K562 (cell line): ENCODE data around the gene IARS2. TPM values are rescaled to one million over a fixed set of nuclear protein-coding genes. Genes with fewer than 3 reads are reported as not detected.

Experiments used
- ATAC-seq: fragments of 200-7000 bp; cut with Tn5 transposase; 3 replicates; pipeline ENCODE4 v1.9.1; 2020; ENCODE audit warnings: moderate library complexity
- BruUV-seq: library from RNA; stranded (reverse); fragments of 400-500 nt; replicated peaks from 2 replicates; lab custom pipeline; 2021; lab: Mats Ljungman, UMichigan
- CTCF ChIA-PET: fragments of 300-600 bp; formaldehyde crosslinking; extraction: SDS; loops from one replicate; lab custom pipeline; 2021; ENCODE audit warnings: low intra/inter-chr PET ratio; lab: Yijun Ruan, JAX
- POLR2A ChIA-PET: fragments of 300-600, 350-650 bp; sonication (Branson Sonifier 250); formaldehyde crosslinking; extraction: SDS; loops from one replicate; lab custom pipeline; 2021; ENCODE audit warnings: antibody characterized with exemption, inconsistent platforms; lab: Yijun Ruan, JAX
- DNase-seq, 4 experiments: peaks; one replicate each; pipeline versions ENCODE4 v3.0.0 to v3.0.0-alpha.2; 2011 to 2018; ENCODE audit warnings: low spot score in 3 of 4, mixed read lengths in 3 of 4; ENCODE audit errors: extremely low read depth in 1 of 4
- FAIRE-seq: peaks from 2 replicates; lab custom pipeline; 2011; peaks lifted over from hg19 to GRCh38; lab: Jason Lieb, UNC
- H2AFZ ChIP-seq: 2 replicates; pipeline ENCODE4 v1.6.0; 2011; ENCODE audit warnings: low read depth, low read length, control low read depth, inconsistent platforms
- H3K27ac ChIP-seq: fragments of 200-600 bp; 3 replicates; pipeline ENCODE4 v1.8.0; 2011; ENCODE audit warnings: low read depth, mild to moderate bottlenecking, control low read depth, inconsistent platforms, low read length, moderate library complexity, mixed read lengths; ENCODE audit errors: extremely low read depth
- H3K27me3 ChIP-seq, 2 experiments: fragments of 300-600 bp in 1 of 2; 2 replicates in 1 of 2; 3 replicates in 1 of 2; pipeline versions ENCODE4 v1.6.0 to v1.8.0; 2011; ENCODE audit warnings: inconsistent platforms in 2 of 2, low read length in 2 of 2, mild to moderate bottlenecking in 1 of 2, mixed read lengths in 1 of 2, moderate library complexity in 1 of 2; ENCODE audit not compliant: control insufficient read depth in 2 of 2, insufficient read depth in 2 of 2
- H3K36me3 ChIP-seq: fragments of 300-600 bp; 3 replicates; pipeline ENCODE4 v1.8.0; 2011; ENCODE audit warnings: mild to moderate bottlenecking, low read length, inconsistent platforms; ENCODE audit not compliant: control insufficient read depth, insufficient read depth
- H3K4me1 ChIP-seq, 2 experiments: fragments of 200-600 bp in 1 of 2; replicated peaks in 1 of 2; 2 replicates in 1 of 2; 3 replicates in 1 of 2; pipeline versions ENCODE4 v1.5.1 to v1.8.0; 2011; ENCODE audit warnings: inconsistent platforms in 2 of 2, low read length in 2 of 2, mild to moderate bottlenecking in 1 of 2, mixed read lengths in 1 of 2, moderate library complexity in 1 of 2; ENCODE audit not compliant: control insufficient read depth in 2 of 2, insufficient read depth in 2 of 2
- H3K4me2 ChIP-seq: 2 replicates; pipeline ENCODE4 v1.6.1; 2011; ENCODE audit warnings: low read length, control low read depth, inconsistent platforms, mixed read lengths; ENCODE audit not compliant: insufficient read depth
- H3K4me3 ChIP-seq: fragments of 200-600 bp; sonication (generic), shearing (Covaris generic); 2 replicates; pipeline ENCODE4 v1.5.1; 2016; ENCODE audit warnings: control low read depth, inconsistent platforms
- H3K79me2 ChIP-seq: fragments of 200-600 bp; 3 replicates; pipeline ENCODE4 v1.8.0; 2011; ENCODE audit warnings: low read length, inconsistent platforms; ENCODE audit not compliant: control insufficient read depth, insufficient read depth
- H3K9ac ChIP-seq, 2 experiments: 2 replicates each; pipeline versions ENCODE4 v1.6.0 to v1.6.1; 2011; ENCODE audit warnings: low read depth in 2 of 2, low read length in 2 of 2, control low read depth in 1 of 2, inconsistent platforms in 1 of 2, mild to moderate bottlenecking in 1 of 2, mixed read lengths in 1 of 2; ENCODE audit not compliant: insufficient read depth in 1 of 2
- H3K9me1 ChIP-seq: one replicate; pipeline ENCODE4 v1.6.0; 2011; ENCODE audit warnings: inconsistent platforms, mild to moderate bottlenecking, low read length, moderate library complexity; ENCODE audit not compliant: control insufficient read depth, insufficient read depth
- H3K9me3 ChIP-seq: replicated peaks from 2 replicates; pipeline ENCODE4 v1.5.1; 2011; ENCODE audit warnings: low read depth, low read length, inconsistent platforms; ENCODE audit not compliant: control insufficient read depth, insufficient read depth
- H4K20me1 ChIP-seq: replicated peaks from 2 replicates; pipeline ENCODE4 v1.6.1; 2011; ENCODE audit warnings: low read length, inconsistent platforms, mixed read lengths; ENCODE audit not compliant: control insufficient read depth, insufficient read depth
- AFF1 ChIP-seq, 2 experiments: fragments of 450-650 bp; IDR thresholded peaks; 2 replicates each; pipeline ENCODE4 v1.6.1; 2018; ENCODE audit warnings: mild to moderate bottlenecking in 2 of 2, low read depth in 1 of 2; ENCODE audit not compliant: partially characterized antibody in 2 of 2
- BRD4 ChIP-seq: fragments of 200-600 bp; sonication (generic); IDR thresholded peaks from 2 replicates; pipeline ENCODE4 v1.6.1; 2017; ENCODE audit warnings: inconsistent platforms
- GTF2A2 ChIP-seq: IDR thresholded peaks from 2 replicates; pipeline ENCODE4 v1.6.1; 2016; ENCODE audit warnings: mild to moderate bottlenecking, missing genetic modification characterization, missing compliant biosample characterization
- HIVEP1 ChIP-seq: fragments of 250-450 bp; sonication (Bioruptor Pico); IDR thresholded peaks from 2 replicates; pipeline ENCODE4 v1.4.0; 2020; ENCODE audit warnings: mild to moderate bottlenecking
- HMG20A ChIP-seq: fragments of 450-650 bp; formaldehyde crosslinking; conservative IDR thresholded peaks from 2 replicates; pipeline ENCODE4 v1.4.0; 2020; ENCODE audit warnings: mild to moderate bottlenecking, mixed read lengths
- KDM2B ChIP-seq: fragments of 250-450 bp; sonication (Bioruptor Pico); IDR thresholded peaks from 2 replicates; pipeline ENCODE4 v1.8.0; 2021; ENCODE audit warnings: mild to moderate bottlenecking, moderate library complexity
- KDM4B ChIP-seq, 2 experiments: fragments of 450-650 bp in 1 of 2; sonication (generic) in 1 of 2; IDR thresholded peaks; 2 replicates each; pipeline ENCODE4 v1.6.1; 2016 to 2017; ENCODE audit warnings: borderline replicate concordance in 2 of 2, antibody characterized with exemption in 1 of 2, low read depth in 1 of 2, mild to moderate bottlenecking in 1 of 2
- LCOR ChIP-seq: sonication (generic); formaldehyde crosslinking; IDR thresholded peaks from 2 replicates; pipeline ENCODE4 v1.8.0; 2022; ENCODE audit warnings: mild to moderate bottlenecking, missing genetic modification reagents
- MXI1 ChIP-seq: IDR thresholded peaks from 2 replicates; pipeline ENCODE4 v1.6.1; 2011; ENCODE audit warnings: low read depth, mild to moderate bottlenecking, improper control_type of control experiment, low read length
- NONO ChIP-seq, 2 experiments: fragments of 200-400 bp in 1 of 2; fragments of 450-650 bp in 1 of 2; formaldehyde crosslinking in 1 of 2; IDR thresholded peaks; 2 replicates each; pipeline ENCODE4 v1.6.1; 2017; ENCODE audit warnings: low read depth in 2 of 2, mild to moderate bottlenecking in 2 of 2, moderate library complexity in 2 of 2, low read length in 1 of 2
- RREB1 ChIP-seq: fragments of 250-450 bp; sonication (Bioruptor Pico); IDR thresholded peaks from 2 replicates; pipeline ENCODE4 v1.4.0; 2020
- ZBTB8A ChIP-seq: fragments of 450-650 bp; IDR thresholded peaks from 2 replicates; pipeline ENCODE4 v1.6.1; 2018; ENCODE audit warnings: mild to moderate bottlenecking, moderate library complexity; ENCODE audit not compliant: partially characterized antibody
- ZNF445 ChIP-seq: fragments of 250-450 bp; sonication (Bioruptor Pico); IDR thresholded peaks from 2 replicates; pipeline ENCODE4 v1.4.0; 2020; ENCODE audit warnings: low read depth, mild to moderate bottlenecking, moderate library complexity
- WGBS: fragments of 100-300 bp; shearing (Covaris generic); methylation state at CpG from one replicate; pipeline ENCODE4 v1.1.6; 2016; ENCODE audit warnings: low coverage, mixed read lengths; ENCODE audit not compliant: insufficient coverage; ENCODE audit errors: missing lambda C conversion rate; 5-methylcytosine and 5-hydroxymethylcytosine counted together
- in situ Hi-C: fragments of 300-500 bp; cut with MboI; formaldehyde crosslinking; loops from 4 replicates; pipeline ENCODE4 v1.15.0; 2018; ENCODE audit warnings: inconsistent platforms, mixed read lengths
- intact Hi-C: fragments of 100-400 bp; cut with micrococcal nuclease; formaldehyde crosslinking; loops from 2 replicates; pipeline ENCODE4 v1.14.2; 2022
- polyA plus RNA-seq, 8 experiments: library from polyadenylated mRNA; depleted of rRNA in 4 of 8; stranded (reverse) in 5 of 8; unstranded in 3 of 8; fragments of >200 nt; fragmentation: Nextera tagmentation in 2 of 8; fragmentation: Illumina TruSeq in 1 of 8; extraction: Ambion mirVana in 2 of 8; extraction: Trizol in 1 of 8; gene quantifications; 2 replicates each; pipeline versions ENCODE4 v1.2.1 to v1.2.3, GENCODE V29; 2011 to 2014; ENCODE audit warnings: inconsistent platforms in 1 of 8, missing spikeins in 1 of 8
- total RNA-seq, 7 experiments: library from RNA; depleted of rRNA in 6 of 7; stranded (reverse); fragments of >200 nt in 6 of 7; fragmentation: Illumina TruSeq in 2 of 7; extraction: Trizol in 2 of 7; gene quantifications; 2 replicates each; pipeline versions ENCODE4 v1.2.1 to v1.2.3, GENCODE V29; 2011 to 2021; ENCODE audit warnings: low replicate concordance in 1 of 7

Gene IARS2
- total and polyA plus RNA-seq, 9 of the 15 experiments (the other 6 are each of a cell fraction or from before 2014, with no cell fraction given), result 39.6 to 127 (median 93.8) TPM

- Histone ChIP-seq H3K9me3 (no peaks in the 10 kb centered on the region), H2AFZ (no peak overlapping the region), H3K4me3 (no peak overlapping the region), H4K20me1 (no peaks in the 10 kb centered on the region), H3K4me1 (no peaks in the 10 kb centered on the region), H3K27me3 (no peaks in the 10 kb centered on the region), H3K36me3 (peaks cover 60% of the 10 kb centered on the region), H3K79me2 (no peaks in the 10 kb centered on the region), H3K9me1 (no peaks in the 10 kb centered on the region), H3K27ac (no peak overlapping the region), H3K4me2 (no peak overlapping the region), H3K9ac (no peak overlapping the region)
- ChIA-PET POLR2A (interaction anchor here (0.6 to 1.0 kb wide), 3 partner anchors 18 to 847 kb away, joined by 3 read pairs; no protein-coding TSS in a partner anchor), CTCF (no interaction called here)
- WGBS, result 34% methylated on average over 2 of the region's 2 CpGs
- BruUV-seq, result no TSS peak
- intact Hi-C loops, result no loop called here
- no peak for DNase-seq
- TF ChIP-seq LCOR (no peak), ZNF445 (CRISPR knock-in tag) (no peak), MXI1 (no peak), GTF2A2 (no peak), ZBTB8A (no peak), BRD4 (no peak), HIVEP1 (CRISPR knock-in tag) (no peak), AFF1 (IDR thresholded peaks at IDR 0.05; ENCODE audit: low read depth in 1 of 2, partially characterized antibody in 2 of 2) (no peak), KDM2B (CRISPR knock-in tag) (no peak), KDM4B (IDR thresholded peaks at IDR 0.05; ENCODE audit: borderline replicate concordance in 2 of 2, low read depth in 1 of 2) (no peak), HMG20A (CRISPR knock-in tag) (no peak), NONO (IDR thresholded peaks at IDR 0.05; ENCODE audit: low read depth in 2 of 2, low read length in 1 of 2) (no peak), RREB1 (no peak)
- no peak for FAIRE-seq
- in situ Hi-C loops, result no loop called here
- ATAC-seq, result no peak
Observed at GRCh38 chr1:220164517-220164916, 70.6 kb downstream of the IARS2 start.
